Measurements from ENCODE around the gene SMAD6.

- TF ChIP-seq, protein P1, sequence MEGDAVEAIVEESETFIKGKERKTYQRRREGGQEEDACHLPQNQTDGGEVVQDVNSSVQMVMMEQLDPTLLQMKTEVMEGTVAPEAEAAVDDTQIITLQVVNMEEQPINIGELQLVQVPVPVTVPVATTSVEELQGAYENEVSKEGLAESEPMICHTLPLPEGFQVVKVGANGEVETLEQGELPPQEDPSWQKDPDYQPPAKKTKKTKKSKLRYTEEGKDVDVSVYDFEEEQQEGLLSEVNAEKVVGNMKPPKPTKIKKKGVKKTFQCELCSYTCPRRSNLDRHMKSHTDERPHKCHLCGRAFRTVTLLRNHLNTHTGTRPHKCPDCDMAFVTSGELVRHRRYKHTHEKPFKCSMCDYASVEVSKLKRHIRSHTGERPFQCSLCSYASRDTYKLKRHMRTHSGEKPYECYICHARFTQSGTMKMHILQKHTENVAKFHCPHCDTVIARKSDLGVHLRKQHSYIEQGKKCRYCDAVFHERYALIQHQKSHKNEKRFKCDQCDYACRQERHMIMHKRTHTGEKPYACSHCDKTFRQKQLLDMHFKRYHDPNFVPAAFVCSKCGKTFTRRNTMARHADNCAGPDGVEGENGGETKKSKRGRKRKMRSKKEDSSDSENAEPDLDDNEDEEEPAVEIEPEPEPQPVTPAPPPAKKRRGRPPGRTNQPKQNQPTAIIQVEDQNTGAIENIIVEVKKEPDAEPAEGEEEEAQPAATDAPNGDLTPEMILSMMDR (IDR thresholded peaks at IDR 0.05): no peak
- no peak for TF ChIP-seq EZH2 (IDR thresholded peaks at IDR 0.05; ENCODE audit: borderline replicate concordance, insufficient read depth, low read depth, low read length, poor library complexity, severe bottlenecking)
Measured at GRCh38 chr15:66773129-66773873, 71.3 kb downstream of the SMAD6 start.
